ENCODE results near the gene OGN. TPM values are rescaled to one million over a fixed set of nuclear protein-coding genes. Genes with fewer than 3 reads are reported as not detected.

The OGN gene
- total RNA-seq, 1 experiment from 2014 or later: 0.95 TPM

DNA sequence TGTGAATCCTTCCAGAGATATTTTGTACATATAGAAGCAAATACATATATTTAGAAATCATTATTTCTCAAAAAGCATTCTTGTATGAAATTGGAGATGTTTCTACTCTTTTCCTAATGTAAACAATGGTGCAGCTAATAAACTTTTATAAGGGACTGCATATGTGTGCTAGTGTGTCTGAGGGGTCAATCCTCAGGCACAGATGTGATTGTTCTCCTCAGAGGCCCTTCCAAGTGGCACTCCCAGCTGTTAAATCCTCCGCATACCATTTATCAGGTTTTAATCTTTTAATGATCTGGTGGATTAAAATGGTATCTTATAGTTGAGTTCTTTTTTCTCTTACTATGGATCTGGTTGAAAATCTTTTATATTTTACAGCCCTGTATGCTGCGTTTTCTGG lies 25.5 kb upstream of the OGN start:
- TF ChIP-seq, protein P1, sequence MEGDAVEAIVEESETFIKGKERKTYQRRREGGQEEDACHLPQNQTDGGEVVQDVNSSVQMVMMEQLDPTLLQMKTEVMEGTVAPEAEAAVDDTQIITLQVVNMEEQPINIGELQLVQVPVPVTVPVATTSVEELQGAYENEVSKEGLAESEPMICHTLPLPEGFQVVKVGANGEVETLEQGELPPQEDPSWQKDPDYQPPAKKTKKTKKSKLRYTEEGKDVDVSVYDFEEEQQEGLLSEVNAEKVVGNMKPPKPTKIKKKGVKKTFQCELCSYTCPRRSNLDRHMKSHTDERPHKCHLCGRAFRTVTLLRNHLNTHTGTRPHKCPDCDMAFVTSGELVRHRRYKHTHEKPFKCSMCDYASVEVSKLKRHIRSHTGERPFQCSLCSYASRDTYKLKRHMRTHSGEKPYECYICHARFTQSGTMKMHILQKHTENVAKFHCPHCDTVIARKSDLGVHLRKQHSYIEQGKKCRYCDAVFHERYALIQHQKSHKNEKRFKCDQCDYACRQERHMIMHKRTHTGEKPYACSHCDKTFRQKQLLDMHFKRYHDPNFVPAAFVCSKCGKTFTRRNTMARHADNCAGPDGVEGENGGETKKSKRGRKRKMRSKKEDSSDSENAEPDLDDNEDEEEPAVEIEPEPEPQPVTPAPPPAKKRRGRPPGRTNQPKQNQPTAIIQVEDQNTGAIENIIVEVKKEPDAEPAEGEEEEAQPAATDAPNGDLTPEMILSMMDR (conservative IDR thresholded peaks at IDR 0.05; ENCODE audit: low read depth, low read length): no peak
- no peak for TF ChIP-seq EZH2 (IDR thresholded peaks at IDR 0.05; ENCODE audit: borderline replicate concordance, low read depth, low read length, poor library complexity, severe bottlenecking)
- no peaks in the 10 kb centered on the region for H3K27me3 ChIP-seq (replicated peaks; ENCODE audit: insufficient read depth, low read depth, low read length, poor library complexity)
- POLR2A ChIA-PET (ENCODE audit: low non-redundant PET): no interaction called here
- H3K4me1 ChIP-seq (ENCODE audit: insufficient read depth, low read length, poor library complexity, severe bottlenecking): peaks cover 14% of the 10 kb centered on the region
- no peaks in the 10 kb centered on the region for H3K9me3 ChIP-seq (ENCODE audit: low read depth, low read length, poor library complexity, severe bottlenecking)
- intact Hi-C loops (cut with micrococcal nuclease; ENCODE audit: unreplicated experiment): no loop called here
- DNase-seq (ENCODE audit: low spot score): no peak
- BruUV-seq (replicated peaks): no TSS peak
- H3K36me3 ChIP-seq (ENCODE audit: insufficient read depth, low read length, poor library complexity, severe bottlenecking): no peaks in the 10 kb centered on the region
- no peak overlapping the region for H3K4me3 ChIP-seq (ENCODE audit: low read depth, low read length, poor library complexity, severe bottlenecking)
- H3K27ac ChIP-seq (ENCODE audit: low read depth, low read length, poor library complexity, severe bottlenecking): no peak overlapping the region
- CTCF ChIA-PET: no interaction called here

DNA sequence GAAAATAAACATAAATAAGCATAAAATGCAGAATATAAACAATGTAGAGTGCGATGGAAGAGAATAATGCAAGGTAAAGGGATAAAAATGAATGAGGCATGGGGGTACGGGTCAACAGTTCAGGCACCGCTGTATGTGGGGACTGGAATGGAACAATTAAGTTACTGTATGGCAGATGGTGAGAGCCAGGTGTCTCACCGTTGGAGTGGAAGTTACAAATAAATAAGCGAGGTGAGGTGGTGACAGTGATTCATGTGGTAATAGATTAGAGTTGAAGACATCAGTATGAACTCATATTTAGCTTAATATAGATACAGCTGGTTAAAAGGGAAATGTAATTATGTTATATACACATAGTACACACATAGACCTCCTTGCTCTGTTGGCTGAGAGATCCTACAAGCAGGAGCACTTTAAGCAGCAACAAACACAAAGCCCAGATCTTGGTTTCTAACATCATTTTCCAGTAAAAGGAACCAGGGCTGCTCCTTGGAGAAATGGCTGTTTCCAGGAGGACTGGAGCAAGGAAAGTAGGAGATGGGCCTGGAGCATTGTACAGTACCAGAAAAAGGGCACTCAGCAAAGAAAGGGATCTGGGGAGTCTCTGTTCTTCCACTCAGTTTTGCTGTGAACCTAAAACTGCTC lies 22.2 kb upstream of the OGN start:
- no peaks in the 10 kb centered on the region for H3K27me3 ChIP-seq (replicated peaks; ENCODE audit: insufficient read depth, low read depth, low read length, poor library complexity)
- peaks cover 27% of the 10 kb centered on the region for H3K4me1 ChIP-seq (ENCODE audit: insufficient read depth, low read length, poor library complexity, severe bottlenecking)
- ChIA-PET POLR2A (ENCODE audit: low non-redundant PET) (no interaction called here), CTCF (no interaction called here)
- no peaks in the 10 kb centered on the region for H3K9me3 ChIP-seq (ENCODE audit: low read depth, low read length, poor library complexity, severe bottlenecking)
- no peak overlapping the region for H3K4me3 ChIP-seq (ENCODE audit: low read depth, low read length, poor library complexity, severe bottlenecking)
- BruUV-seq (replicated peaks): no TSS peak
- intact Hi-C loops (cut with micrococcal nuclease; ENCODE audit: unreplicated experiment): no loop called here
- H3K36me3 ChIP-seq (ENCODE audit: insufficient read depth, low read length, poor library complexity, severe bottlenecking): no peaks in the 10 kb centered on the region
- TF ChIP-seq, protein P1 (conservative IDR thresholded peaks at IDR 0.05; ENCODE audit: low read depth, low read length): no peak
- TF ChIP-seq EZH2 (IDR thresholded peaks at IDR 0.05; ENCODE audit: borderline replicate concordance, low read depth, low read length, poor library complexity, severe bottlenecking): no peak
- DNase-seq (ENCODE audit: low spot score): no peak
- no peak overlapping the region for H3K27ac ChIP-seq (ENCODE audit: low read depth, low read length, poor library complexity, severe bottlenecking)

DNA sequence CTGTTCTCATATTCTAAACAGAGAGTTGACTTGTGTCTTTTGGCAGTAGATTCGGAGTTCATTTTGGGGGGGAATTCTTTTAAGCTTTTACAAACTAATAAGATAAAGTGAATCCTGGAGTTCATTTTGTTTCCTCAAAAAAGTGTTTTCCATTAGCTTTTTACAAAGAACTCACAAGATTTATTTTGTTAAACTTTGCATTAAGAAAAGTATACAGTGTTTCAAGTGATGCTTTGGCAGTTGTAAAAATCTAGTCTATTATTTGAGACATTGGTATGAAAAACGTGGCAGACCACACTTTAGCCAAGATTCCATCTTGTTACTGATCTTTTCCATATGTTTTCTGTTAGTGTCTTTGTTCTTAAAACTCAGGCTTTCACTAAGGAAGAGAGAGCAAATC lies 21.1 kb upstream of the OGN start:
- BruUV-seq (replicated peaks): no TSS peak
- ChIA-PET POLR2A (ENCODE audit: low non-redundant PET) (no interaction called here), CTCF (no interaction called here)
- Histone ChIP-seq H3K4me1 (ENCODE audit: insufficient read depth, low read length, poor library complexity, severe bottlenecking) (peaks cover 27% of the 10 kb centered on the region), H3K27me3 (replicated peaks; ENCODE audit: insufficient read depth, low read depth, low read length, poor library complexity) (no peaks in the 10 kb centered on the region), H3K4me3 (ENCODE audit: low read depth, low read length, poor library complexity, severe bottlenecking) (no peak overlapping the region), H3K36me3 (ENCODE audit: insufficient read depth, low read length, poor library complexity, severe bottlenecking) (no peaks in the 10 kb centered on the region), H3K9me3 (ENCODE audit: low read depth, low read length, poor library complexity, severe bottlenecking) (no peaks in the 10 kb centered on the region), H3K27ac (ENCODE audit: low read depth, low read length, poor library complexity, severe bottlenecking) (peak overlapping the region; percentile 51)
- intact Hi-C loops (cut with micrococcal nuclease; ENCODE audit: unreplicated experiment): no loop called here
- DNase-seq (ENCODE audit: low spot score): peak; percentile 30
- TF ChIP-seq EZH2 (IDR thresholded peaks at IDR 0.05; ENCODE audit: borderline replicate concordance, low read depth, low read length, poor library complexity, severe bottlenecking): no peak

DNA sequence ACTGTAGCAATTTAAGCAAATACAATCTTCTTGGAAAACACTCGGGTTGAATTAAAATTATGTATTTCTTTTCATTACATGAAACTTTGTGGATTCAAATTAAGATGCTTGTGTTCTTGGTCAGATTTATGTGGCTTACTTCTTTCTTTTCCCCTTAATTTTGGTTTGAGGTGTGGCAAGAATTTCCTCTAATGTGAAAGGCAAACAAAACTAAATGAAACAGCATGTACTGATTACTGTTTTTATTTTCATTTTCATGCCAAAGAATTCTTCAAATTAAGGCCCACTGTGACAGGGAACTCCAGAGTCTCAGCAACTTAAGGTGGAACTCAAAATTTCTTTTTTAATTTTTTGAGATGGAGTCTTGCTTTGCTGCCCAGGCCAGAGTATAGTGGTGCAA lies 20.0 kb upstream of the OGN start, which contains the start of gene OMD:
TSS of gene OMD (minus strand) at position 132 of the 400 bp plus-strand sequence. CDS start 6,913 bp downstream, outside the sequence.
- H3K36me3 ChIP-seq (ENCODE audit: insufficient read depth, low read length, poor library complexity, severe bottlenecking): no peaks in the 10 kb centered on the region
- H3K4me1 ChIP-seq (ENCODE audit: insufficient read depth, low read length, poor library complexity, severe bottlenecking): peaks cover 27% of the 10 kb centered on the region
- no peak for DNase-seq (ENCODE audit: low spot score)
- no peaks in the 10 kb centered on the region for H3K9me3 ChIP-seq (ENCODE audit: low read depth, low read length, poor library complexity, severe bottlenecking)
- POLR2A ChIA-PET (ENCODE audit: low non-redundant PET): no interaction called here
- H3K4me3 ChIP-seq (ENCODE audit: low read depth, low read length, poor library complexity, severe bottlenecking): no peak within 1 kb of the TSS
- CTCF ChIA-PET: no interaction called here
- intact Hi-C loops (cut with micrococcal nuclease; ENCODE audit: unreplicated experiment): no loop called here
- TF ChIP-seq, protein P1 (conservative IDR thresholded peaks at IDR 0.05; ENCODE audit: low read depth, low read length): no peak
- no peak for TF ChIP-seq EZH2 (IDR thresholded peaks at IDR 0.05; ENCODE audit: borderline replicate concordance, low read depth, low read length, poor library complexity, severe bottlenecking)
- H3K27ac ChIP-seq (ENCODE audit: low read depth, low read length, poor library complexity, severe bottlenecking): peak within 1 kb of the TSS; percentile 51
- no peaks in the 10 kb centered on the region for H3K27me3 ChIP-seq (replicated peaks; ENCODE audit: insufficient read depth, low read depth, low read length, poor library complexity)
- no TSS peak for BruUV-seq (replicated peaks)
